SU-DHL-6 (cell line): ENCODE results near the gene NRG3.

Experiments used
- CTCF ChIP-seq: fragments of 200-600 bp; sonication (generic); IDR thresholded peaks from one replicate; pipeline ENCODE4 v1.5.1; 2017; ENCODE audit warnings: antibody characterized with exemption, mild to moderate bottlenecking, low read length, moderate library complexity; ENCODE audit not compliant: insufficient read depth, poor library complexity, severe bottlenecking
- EZH2phosphoT487 ChIP-seq: fragments of 200-600 bp; sonication (generic), shearing (Covaris generic); conservative IDR thresholded peaks from 2 replicates; pipeline ENCODE4 v1.6.1; 2018; ENCODE audit warnings: mild to moderate bottlenecking, antibody characterized with exemption, low read length, moderate library complexity, mixed read lengths

GRCh38 chr10:81870472-81870871 lies 4.5 kb upstream of the NRG3 start:
- TF ChIP-seq CTCF (no peak), EZH2phosphoT487 (no peak)
